Cardiac fibroblast (primary cell): ENCODE measurements around the gene ANAPC10.

ENCODE experiments used
- DNase-seq, 2 donors: peaks; one replicate each; pipeline versions ENCODE4 v3.0.0 to v3.0.0-alpha.2; 2010; ENCODE audit warnings: low read depth in 2 of 2
- H3K4me3 ChIP-seq, 2 donors: replicated peaks in 1 of 2; 1 replicate in 1 of 2; 2 replicates in 1 of 2; pipeline ENCODE4 v1.5.1; 2011; ENCODE audit warnings: low read depth in 2 of 2, low read length in 2 of 2, mild to moderate bottlenecking in 2 of 2, moderate library complexity in 1 of 2
- CTCF ChIP-seq: IDR thresholded peaks from one replicate; pipeline ENCODE4 v1.5.1; 2011; ENCODE audit warnings: low read depth, mild to moderate bottlenecking, low read length, inconsistent platforms

The ANAPC10 gene

GRCh38 chr4:144968606-144969005 is 129.4 kb downstream of the ANAPC10 start:
- TF ChIP-seq CTCF: no peak
- no peak overlapping the region for H3K4me3 ChIP-seq
- DNase-seq: no peak

GRCh38 chr4:144967161-144967560 is 130.8 kb downstream of the ANAPC10 start:
- no peak overlapping the region for H3K4me3 ChIP-seq
- no peak for DNase-seq
- TF ChIP-seq CTCF: no peak

- DNase-seq: no peak
- no peak overlapping the region for H3K4me3 ChIP-seq
- TF ChIP-seq CTCF: no peak
These were observed 135.7 kb downstream of the ANAPC10 start for GRCh38 chr4:144962300-144962699.

GRCh38 chr4:144955104-144955503 is 142.9 kb downstream of the ANAPC10 start:
- no peak for TF ChIP-seq CTCF
- H3K4me3 ChIP-seq: no peak overlapping the region
- DNase-seq: no peak

DNA sequence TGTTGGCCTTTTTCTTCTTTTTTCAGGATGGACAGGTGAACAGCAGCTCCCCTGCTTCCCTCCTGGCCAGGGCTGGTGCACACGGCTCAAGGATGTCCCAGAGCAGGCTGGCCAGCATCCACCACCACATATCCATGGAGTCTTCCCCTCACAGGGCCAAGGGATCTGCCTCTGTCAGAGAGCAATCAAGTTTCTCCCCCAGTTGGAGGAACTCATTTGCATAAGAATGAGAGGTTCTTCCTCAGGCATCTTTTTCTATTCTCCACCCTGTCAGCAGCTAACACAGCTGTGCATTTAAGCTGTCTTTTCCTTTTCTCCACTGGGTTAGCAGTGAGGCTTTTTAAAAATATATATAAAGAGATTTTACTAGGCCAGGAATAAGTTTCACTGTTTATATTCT is 143.8 kb downstream of the ANAPC10 start:
- H3K4me3 ChIP-seq: no peak overlapping the region
- TF ChIP-seq CTCF: no peak
- DNase-seq: no peak

DNA sequence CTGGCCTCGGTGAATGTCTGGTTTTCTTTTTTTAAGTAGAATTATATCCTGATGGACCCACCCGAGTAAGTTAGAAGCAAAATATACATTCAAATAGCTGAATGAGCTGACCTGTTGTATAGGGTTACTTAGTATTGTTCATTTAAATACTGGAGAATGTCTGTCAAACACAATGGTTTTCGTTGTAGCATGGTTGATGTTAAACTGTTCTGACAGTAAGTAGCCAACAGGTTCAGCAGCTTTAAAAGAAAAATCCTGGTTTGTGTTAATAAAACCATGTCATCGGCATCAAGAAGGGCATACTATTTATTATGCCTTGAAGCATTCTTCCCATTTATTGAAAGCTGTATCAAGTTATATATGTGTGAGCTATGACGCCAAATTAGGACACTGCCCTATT is 149.6 kb downstream of the ANAPC10 start:
- TF ChIP-seq CTCF: no peak
- no peak overlapping the region for H3K4me3 ChIP-seq
- DNase-seq: no peak

GRCh38 chr4:144948009-144948408 is 150.0 kb downstream of the ANAPC10 start:
- TF ChIP-seq CTCF: no peak
- no peak overlapping the region for H3K4me3 ChIP-seq
- peak in 1 of 2 donors; percentile 14 for DNase-seq
